ENCODE results near the gene TMEM123. TPM values are rescaled to one million over a fixed set of nuclear protein-coding genes. Genes with fewer than 3 reads are reported as not detected.

TMEM123 gene
- total and polyA plus RNA-seq, 2 of the 13 experiments (the other 11 are each of a cell fraction or from before 2014, with no cell fraction given), result 365 to 2,761 TPM

DNA sequence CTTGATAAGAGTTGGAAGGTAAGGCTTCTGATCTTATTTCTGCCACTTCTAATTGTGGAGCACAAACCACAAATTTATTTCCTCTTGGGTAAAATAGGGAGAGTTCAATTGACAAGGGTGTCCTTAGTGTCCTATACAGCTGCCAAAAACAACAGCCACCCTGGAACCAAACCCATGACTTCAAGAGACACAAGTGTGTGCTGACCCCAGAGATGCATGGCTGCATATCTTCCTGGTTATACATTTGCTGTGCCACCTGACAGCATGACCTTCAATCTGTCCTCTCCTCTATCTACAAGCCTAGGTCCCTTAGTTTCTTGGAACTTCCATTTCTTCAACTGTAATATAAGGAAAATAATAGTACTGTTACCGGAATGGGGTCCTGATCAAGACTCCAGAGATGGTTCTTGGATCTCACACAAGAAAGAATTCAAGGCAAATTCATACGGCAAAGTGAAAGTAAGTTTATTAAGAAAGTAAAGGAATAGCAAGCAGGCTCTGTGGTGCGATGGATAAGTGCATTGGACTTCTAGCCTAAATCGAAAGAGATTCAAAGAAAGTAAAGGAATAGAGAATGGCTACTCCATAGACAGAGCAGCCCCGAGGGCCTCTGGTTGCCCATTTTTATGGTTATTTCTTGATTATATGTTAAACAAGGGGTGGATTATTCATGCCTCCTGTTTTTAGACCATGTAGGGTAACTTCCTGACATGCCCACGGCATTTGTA lies 15.5 kb upstream of the TMEM123 start:
- intact Hi-C loops (cut with micrococcal nuclease; ENCODE audit: unreplicated experiment), result no loop called here
- no peak overlapping the region for H3K27ac ChIP-seq (ENCODE audit: extremely low read length, insufficient read depth, low read length)
- POLR2A ChIA-PET, result interaction anchor here (1.4 kb wide), 1 partner anchor 8 kb away, joined by 3 read pairs; no protein-coding TSS in a partner anchor
- DNase-seq (ENCODE audit: low spot score), result no peak
- in situ Hi-C loops (cut with HindIII; ENCODE audit: extremely low pct_ligation_motif_present, low pct_unique_long_range_greater_than_20kb), result no loop called here
- no TSS peak for BruUV-seq (replicated peaks)
- H2AFZ ChIP-seq (ENCODE audit: low read length), result no peak overlapping the region
- no peaks in the 10 kb centered on the region for H3K27me3 ChIP-seq (ENCODE audit: control insufficient read depth in 1 of 2, insufficient read depth in 2 of 2, low read length in 2 of 2)
- no peaks in the 10 kb centered on the region for H3K9me3 ChIP-seq (ENCODE audit: low read length)
- H3K79me2 ChIP-seq (ENCODE audit: insufficient read depth, low read length), result no peaks in the 10 kb centered on the region
- WGBS (ENCODE audit: low lambda C conversion rate), result 96% methylated on average over 6 of the region's 6 CpGs
- no peak for FAIRE-seq
- H3K36me3 ChIP-seq (replicated peaks in 1 of 2; ENCODE audit: control insufficient read depth in 1 of 2, insufficient read depth in 2 of 2, low read length in 2 of 2), result no peaks in the 10 kb centered on the region
- H3K9ac ChIP-seq (ENCODE audit: insufficient read depth, low read depth, low read length), result no peak overlapping the region
- no peaks in the 10 kb centered on the region for H4K20me1 ChIP-seq (ENCODE audit: insufficient read depth, low read length)
- H3K4me1 ChIP-seq (ENCODE audit: insufficient read depth, low read length), result peaks cover 82% of the 10 kb centered on the region
- ATAC-seq, result peak; percentile 38; the same call in 1 of the 3 replicates
- CTCF ChIA-PET (ENCODE audit: low intra/inter-chr PET ratio, low total read pairs), result no interaction called here
- no peak overlapping the region for H3K4me2 ChIP-seq (ENCODE audit: low read depth, low read length)
- no peak overlapping the region for H3K4me3 ChIP-seq (replicated peaks in 1 of 3; ENCODE audit: insufficient read depth in 1 of 3, low read depth in 2 of 3, low read length in 3 of 3)
- TF ChIP-seq EEA1 (CRISPR knock-in tag; IDR thresholded peaks at IDR 0.05; ENCODE audit: borderline replicate concordance), result no peak
- TF ChIP-seq, protein P1, sequence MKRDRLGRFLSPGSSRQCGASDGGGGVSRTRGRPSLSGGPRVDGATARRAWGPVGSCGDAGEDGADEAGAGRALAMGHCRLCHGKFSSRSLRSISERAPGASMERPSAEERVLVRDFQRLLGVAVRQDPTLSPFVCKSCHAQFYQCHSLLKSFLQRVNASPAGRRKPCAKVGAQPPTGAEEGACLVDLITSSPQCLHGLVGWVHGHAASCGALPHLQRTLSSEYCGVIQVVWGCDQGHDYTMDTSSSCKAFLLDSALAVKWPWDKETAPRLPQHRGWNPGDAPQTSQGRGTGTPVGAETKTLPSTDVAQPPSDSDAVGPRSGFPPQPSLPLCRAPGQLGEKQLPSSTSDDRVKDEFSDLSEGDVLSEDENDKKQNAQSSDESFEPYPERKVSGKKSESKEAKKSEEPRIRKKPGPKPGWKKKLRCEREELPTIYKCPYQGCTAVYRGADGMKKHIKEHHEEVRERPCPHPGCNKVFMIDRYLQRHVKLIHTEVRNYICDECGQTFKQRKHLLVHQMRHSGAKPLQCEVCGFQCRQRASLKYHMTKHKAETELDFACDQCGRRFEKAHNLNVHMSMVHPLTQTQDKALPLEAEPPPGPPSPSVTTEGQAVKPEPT (CRISPR knock-in tag; IDR thresholded peaks at IDR 0.05; ENCODE audit: low read depth), result no peak
- TF ChIP-seq, protein P2, sequence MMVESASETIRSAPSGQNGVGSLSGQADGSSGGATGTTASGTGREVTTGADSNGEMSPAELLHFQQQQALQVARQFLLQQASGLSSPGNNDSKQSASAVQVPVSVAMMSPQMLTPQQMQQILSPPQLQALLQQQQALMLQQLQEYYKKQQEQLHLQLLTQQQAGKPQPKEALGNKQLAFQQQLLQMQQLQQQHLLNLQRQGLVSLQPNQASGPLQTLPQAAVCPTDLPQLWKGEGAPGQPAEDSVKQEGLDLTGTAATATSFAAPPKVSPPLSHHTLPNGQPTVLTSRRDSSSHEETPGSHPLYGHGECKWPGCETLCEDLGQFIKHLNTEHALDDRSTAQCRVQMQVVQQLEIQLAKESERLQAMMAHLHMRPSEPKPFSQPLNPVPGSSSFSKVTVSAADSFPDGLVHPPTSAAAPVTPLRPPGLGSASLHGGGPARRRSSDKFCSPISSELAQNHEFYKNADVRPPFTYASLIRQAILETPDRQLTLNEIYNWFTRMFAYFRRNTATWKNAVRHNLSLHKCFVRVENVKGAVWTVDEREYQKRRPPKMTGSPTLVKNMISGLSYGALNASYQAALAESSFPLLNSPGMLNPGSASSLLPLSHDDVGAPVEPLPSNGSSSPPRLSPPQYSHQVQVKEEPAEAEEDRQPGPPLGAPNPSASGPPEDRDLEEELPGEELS (CRISPR knock-in tag; IDR thresholded peaks at IDR 0.05), result no peak
- no peak for TF ChIP-seq ZNF274 (CRISPR knock-in tag; IDR thresholded peaks at IDR 0.05)
- TF ChIP-seq, protein P3, sequence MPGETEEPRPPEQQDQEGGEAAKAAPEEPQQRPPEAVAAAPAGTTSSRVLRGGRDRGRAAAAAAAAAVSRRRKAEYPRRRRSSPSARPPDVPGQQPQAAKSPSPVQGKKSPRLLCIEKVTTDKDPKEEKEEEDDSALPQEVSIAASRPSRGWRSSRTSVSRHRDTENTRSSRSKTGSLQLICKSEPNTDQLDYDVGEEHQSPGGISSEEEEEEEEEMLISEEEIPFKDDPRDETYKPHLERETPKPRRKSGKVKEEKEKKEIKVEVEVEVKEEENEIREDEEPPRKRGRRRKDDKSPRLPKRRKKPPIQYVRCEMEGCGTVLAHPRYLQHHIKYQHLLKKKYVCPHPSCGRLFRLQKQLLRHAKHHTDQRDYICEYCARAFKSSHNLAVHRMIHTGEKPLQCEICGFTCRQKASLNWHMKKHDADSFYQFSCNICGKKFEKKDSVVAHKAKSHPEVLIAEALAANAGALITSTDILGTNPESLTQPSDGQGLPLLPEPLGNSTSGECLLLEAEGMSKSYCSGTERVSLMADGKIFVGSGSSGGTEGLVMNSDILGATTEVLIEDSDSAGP (CRISPR knock-in tag; IDR thresholded peaks at IDR 0.05; ENCODE audit: borderline replicate concordance), result no peak
- TF ChIP-seq, protein P4, sequence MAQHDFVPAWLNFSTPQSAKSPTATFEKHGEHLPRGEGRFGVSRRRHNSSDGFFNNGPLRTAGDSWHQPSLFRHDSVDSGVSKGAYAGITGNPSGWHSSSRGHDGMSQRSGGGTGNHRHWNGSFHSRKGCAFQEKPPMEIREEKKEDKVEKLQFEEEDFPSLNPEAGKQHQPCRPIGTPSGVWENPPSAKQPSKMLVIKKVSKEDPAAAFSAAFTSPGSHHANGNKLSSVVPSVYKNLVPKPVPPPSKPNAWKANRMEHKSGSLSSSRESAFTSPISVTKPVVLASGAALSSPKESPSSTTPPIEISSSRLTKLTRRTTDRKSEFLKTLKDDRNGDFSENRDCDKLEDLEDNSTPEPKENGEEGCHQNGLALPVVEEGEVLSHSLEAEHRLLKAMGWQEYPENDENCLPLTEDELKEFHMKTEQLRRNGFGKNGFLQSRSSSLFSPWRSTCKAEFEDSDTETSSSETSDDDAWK (CRISPR knock-in tag; IDR thresholded peaks at IDR 0.05), result no peak
- no peak for TF ChIP-seq SCMH1 (CRISPR knock-in tag; IDR thresholded peaks at IDR 0.05; ENCODE audit: borderline replicate concordance)
- TF ChIP-seq, protein P5, sequence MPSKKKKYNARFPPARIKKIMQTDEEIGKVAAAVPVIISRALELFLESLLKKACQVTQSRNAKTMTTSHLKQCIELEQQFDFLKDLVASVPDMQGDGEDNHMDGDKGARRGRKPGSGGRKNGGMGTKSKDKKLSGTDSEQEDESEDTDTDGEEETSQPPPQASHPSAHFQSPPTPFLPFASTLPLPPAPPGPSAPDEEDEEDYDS (CRISPR knock-in tag; IDR thresholded peaks at IDR 0.05), result no peak
- no peak for TF ChIP-seq MEIS2 (CRISPR knock-in tag; IDR thresholded peaks at IDR 0.05)
- no peak for TF ChIP-seq ZNF598 (CRISPR knock-in tag; IDR thresholded peaks at IDR 0.05; ENCODE audit: borderline replicate concordance)
- TF ChIP-seq RORA (CRISPR knock-in tag; IDR thresholded peaks at IDR 0.05), result no peak
- TF ChIP-seq ZFYVE20 (CRISPR knock-in tag; IDR thresholded peaks at IDR 0.05; ENCODE audit: borderline replicate concordance, low read depth), result no peak
- no peak for TF ChIP-seq KMT2B (CRISPR knock-in tag; IDR thresholded peaks at IDR 0.05)
- no peak for TF ChIP-seq ZNF446 (CRISPR knock-in tag; IDR thresholded peaks at IDR 0.05)
- TF ChIP-seq ATM (IDR thresholded peaks at IDR 0.05; ENCODE audit: borderline replicate concordance), result no peak

Data from HepG2 (cell line).